ENCODE data around the gene TAF11L12.
"Not testable (repeated sequence)": the region's sequence is repeated elsewhere in the genome, so short reads cannot be mapped to it uniquely, and the experiment has no call there.

Gene TAF11L12

GRCh38 chr5:17610092-17610491 lies at the start of gene TAF11L12:
Gene TAF11L12, plus strand, starts transcription at chr5:17610392.
- not testable (repeated sequence) for DNase-seq

DNA sequence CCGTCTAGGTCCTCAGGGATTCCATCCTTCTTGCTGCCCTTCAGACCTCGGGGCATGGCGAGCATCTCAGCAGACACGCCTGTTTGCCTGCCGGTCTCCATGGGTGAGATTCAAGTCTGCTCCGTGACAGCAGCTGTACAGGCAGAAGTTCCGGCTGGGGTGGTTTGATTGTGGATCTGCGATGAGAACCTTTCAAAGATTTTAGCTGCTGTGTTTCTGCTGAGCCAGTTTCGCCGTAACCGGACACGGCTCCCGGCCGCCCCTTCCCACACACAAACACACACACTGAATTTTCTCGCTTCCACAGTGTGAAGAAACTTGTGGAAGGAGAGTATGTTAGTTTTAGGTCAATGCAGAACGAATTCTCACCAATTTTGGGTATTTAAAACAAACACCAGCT lies 24.5 kb upstream of the TAF11L12 start, which contains the start of gene TAF11L7:
Gene TAF11L7, minus strand, starts transcription at position 101 of the 400 bp plus-strand sequence.
- DNase-seq: not testable (repeated sequence)

- DNase-seq: not testable (repeated sequence)
These were observed 19.3 kb upstream of the TAF11L12 start, which contains the start of gene TAF11L8 for GRCh38 chr5:17590860-17591259. Gene TAF11L8, minus strand, starts transcription at chr5:17590960.

DNA sequence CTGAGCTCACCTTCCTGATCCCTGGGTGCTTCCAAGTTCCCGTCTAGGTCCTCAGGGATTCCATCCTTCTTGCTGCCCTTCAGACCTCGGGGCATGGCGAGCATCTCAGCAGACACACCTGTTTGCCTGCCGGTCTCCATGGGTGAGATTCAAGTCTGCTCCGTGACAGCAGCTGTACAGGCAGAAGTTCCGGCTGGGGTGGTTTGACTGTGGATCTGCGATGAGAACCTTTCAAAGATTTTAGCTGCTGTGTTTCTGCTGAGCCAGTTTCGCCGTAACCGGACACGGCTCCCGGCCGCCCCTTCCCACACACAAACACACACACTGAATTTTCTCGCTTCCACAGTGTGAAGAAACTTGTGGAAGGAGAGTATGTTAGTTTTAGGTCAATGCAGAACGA lies 15.9 kb upstream of the TAF11L12 start, which contains the start of gene TAF11L9:
Gene TAF11L9, minus strand, starts transcription at position 140 of the 400 bp plus-strand sequence.
- not testable (repeated sequence) for DNase-seq

GRCh38 chr5:17597728-17598127 lies 12.5 kb upstream of the TAF11L12 start, which contains the start of gene TAF11L10:
Gene TAF11L10, minus strand, starts transcription at chr5:17597828.
- DNase-seq: not testable (repeated sequence)

DNA sequence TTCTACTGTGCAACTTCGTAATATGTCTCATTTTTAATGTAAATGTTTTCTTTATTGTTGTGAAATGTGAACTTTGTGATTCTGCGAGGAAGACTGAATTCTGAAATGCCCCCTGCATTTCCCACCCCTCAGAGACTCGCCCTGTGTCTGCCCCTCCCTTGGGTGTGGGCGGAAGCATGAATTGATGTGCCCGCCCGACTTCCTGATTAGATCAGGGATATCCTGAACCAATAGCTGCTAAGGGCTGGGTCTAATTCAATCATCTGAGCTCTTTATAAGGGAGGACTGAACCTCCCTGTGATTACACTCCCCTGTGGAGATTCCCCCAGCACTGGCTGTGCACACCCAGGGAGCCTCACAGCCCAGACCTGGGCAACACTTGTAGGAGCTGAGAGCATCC lies 6.3 kb upstream of the TAF11L12 start, which contains the start of gene TAF11L11:
Gene TAF11L11, plus strand, starts transcription at position 304 of the 400 bp plus-strand sequence.
- DNase-seq: not testable (repeated sequence)

GRCh38 chr5:17604951-17605350 lies 5.2 kb upstream of the TAF11L12 start:
- no peak for DNase-seq

- DNase-seq: not testable (repeated sequence)
These were observed 2.7 kb upstream of the TAF11L12 start for GRCh38 chr5:17607461-17607860.

DNA sequence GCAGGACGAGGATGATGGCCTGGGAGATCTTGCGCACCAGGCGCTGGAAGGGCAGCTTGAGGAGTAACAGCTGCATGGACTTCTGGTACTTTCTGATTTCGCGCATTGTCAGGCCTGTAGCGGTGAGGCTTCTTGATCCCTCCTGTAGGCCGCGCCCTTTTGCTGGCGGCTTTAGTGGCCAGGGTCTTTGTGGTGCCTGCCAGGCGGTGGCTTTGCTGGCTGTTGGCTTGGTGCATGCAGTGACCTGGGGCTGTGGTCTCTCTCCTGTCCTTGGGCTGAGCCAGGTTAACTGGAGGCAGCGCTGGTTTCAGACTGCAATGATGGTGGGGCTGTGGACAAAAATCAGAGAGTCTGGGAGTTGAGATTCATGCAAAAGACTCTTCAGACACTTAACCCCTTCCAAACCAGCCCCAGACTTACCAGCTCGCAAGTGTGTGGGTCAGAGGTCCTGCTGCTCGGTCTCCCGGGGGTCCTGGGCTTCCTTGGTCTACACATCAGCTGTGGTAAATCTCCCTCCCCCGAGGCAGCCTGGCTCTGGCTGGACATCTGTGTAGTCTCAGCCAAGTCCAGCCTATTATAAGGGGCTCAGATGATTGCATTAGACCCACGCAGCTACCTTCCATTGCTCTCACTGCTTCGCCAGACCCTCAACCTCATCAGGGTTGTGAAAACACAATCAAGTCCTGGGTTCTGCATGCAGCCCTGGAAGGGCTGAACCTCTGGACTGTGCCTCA lies 4.8 kb downstream of the TAF11L12 start:
- DNase-seq: no peak

GRCh38 chr5:17619354-17619753 lies 9.2 kb downstream of the TAF11L12 start:
- DNase-seq: no peak

DNA sequence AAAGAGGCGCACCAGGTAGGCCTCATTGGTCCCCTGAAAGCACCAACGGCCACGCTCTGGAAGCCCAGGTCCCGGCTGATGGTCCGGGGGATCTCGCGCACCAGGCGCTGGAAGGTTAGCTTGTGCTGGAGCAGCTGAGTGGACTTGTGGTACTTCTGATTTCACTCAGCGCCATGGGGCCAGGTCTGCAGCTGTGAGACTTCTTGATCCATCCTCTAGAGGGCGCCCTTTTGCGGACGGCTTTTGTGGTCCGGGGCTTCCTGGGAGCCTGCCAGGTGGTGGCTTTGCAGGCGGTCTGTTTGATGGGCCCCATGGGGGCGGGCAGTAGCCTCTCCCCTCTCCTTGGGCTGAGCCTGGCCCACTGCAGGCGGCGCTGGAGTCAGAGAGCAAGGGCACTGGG lies 10.4 kb downstream of the TAF11L12 start:
- no peak for DNase-seq

DNA sequence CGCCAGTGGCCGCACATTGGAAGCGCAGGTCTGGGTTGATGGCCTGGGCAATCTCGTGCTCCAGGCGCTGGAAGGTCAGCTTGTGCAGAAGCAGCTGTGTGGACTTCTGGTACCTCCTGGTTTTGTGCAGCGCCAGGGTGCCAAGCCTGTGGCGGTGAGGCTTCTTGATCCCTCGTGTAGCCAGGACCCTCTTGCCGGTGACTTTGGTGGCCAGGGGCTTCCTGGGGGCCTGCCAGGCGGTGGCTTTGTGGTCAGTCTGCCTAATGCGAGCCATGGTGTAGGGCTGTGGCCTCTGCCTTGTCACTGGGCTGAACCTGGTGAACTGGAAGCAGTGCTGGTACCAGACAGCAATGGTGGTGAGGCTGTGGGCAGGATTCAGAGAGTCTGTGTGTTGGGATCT lies 15.5 kb downstream of the TAF11L12 start:
- no peak for DNase-seq

- DNase-seq: not testable (repeated sequence)
These were observed 21.6 kb downstream of the TAF11L12 start, which contains the start of gene TAF11L13 for GRCh38 chr5:17631788-17632187. Gene TAF11L13, plus strand, starts transcription at chr5:17632088.

DNA sequence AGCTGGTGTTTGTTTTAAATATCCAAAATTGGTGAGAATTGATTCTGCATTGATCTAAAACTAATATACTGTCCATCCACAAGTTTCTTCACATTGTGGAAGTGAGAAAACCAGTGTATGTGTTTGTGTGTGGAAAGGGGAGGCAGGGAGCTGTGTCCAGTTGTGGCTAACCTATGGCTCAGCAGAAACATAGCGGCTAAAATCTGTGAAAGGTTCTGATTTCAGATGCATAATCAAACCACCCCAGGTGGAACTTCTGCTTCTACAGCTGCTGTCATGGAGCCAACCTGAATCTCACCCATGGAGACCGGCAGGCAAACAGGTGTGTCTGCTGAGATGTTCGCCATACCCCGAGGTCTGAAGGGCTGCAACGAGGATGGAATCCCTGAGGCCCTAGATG lies 24.0 kb downstream of the TAF11L12 start, which contains the start of gene TAF11L14:
Gene TAF11L14, plus strand, starts transcription at position 301 of the 400 bp plus-strand sequence.
- DNase-seq: no peak

GRCh38 chr5:17649232-17649631 lies 39.0 kb downstream of the TAF11L12 start:
- not testable (repeated sequence) for DNase-seq

- DNase-seq: not testable (repeated sequence)
These were observed 45.1 kb downstream of the TAF11L12 start for GRCh38 chr5:17655201-17655759.

DNA sequence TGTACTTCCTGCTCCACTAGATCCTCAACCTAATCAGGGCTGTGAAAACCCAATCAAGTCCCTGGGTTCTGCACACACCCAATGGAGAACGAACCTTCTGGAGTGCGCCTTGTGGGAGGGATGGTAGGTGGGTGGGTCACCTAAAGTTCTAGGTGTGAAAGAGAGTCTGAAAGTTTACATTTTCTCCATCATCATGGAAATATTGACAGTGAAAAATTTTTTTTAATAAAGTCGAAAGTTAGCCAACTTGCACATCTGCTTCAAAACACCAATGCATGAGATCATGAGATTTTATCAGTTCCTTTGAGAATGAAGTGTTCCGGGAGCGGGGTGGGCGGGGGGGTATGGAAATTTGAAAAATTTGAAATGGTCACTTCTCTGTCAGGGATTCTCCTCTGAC lies 45.7 kb downstream of the TAF11L12 start:
- no peak for DNase-seq

Data from 8988T (cell line).